Brain microvascular endothelial cell (primary cell): ENCODE results near the gene ST3GAL3.

Experiments used
- DNase-seq: peaks from one replicate; pipeline ENCODE4 v3.0.0-alpha.2; 2020
- H3K27ac ChIP-seq: fragments of 250-450 bp; sonication (Bioruptor Pico); 2 replicates; pipeline ENCODE4 v1.5.1; 2020; ENCODE audit warnings: mild to moderate bottlenecking, moderate library complexity
- H3K27me3 ChIP-seq: fragments of 250-450 bp; sonication (Bioruptor Pico); replicated peaks from 2 replicates; pipeline ENCODE4 v1.5.1; 2020; ENCODE audit warnings: mild to moderate bottlenecking
- H3K36me3 ChIP-seq: fragments of 250-450 bp; sonication (Bioruptor Pico); replicated peaks from 2 replicates; pipeline ENCODE4 v1.5.1; 2020; ENCODE audit warnings: mild to moderate bottlenecking
- H3K4me3 ChIP-seq: 2 replicates; pipeline ENCODE4 v1.5.1; 2011; ENCODE audit warnings: low read depth, mild to moderate bottlenecking, control low read depth, low read length, moderate library complexity
- in situ Hi-C: cut with HindIII; loops from 2 replicates; pipeline ENCODE4 v1.10.0; 2017; ENCODE audit warnings: low sequenced_read_pairs, low pct_ligation_motif_present
- TF ChIP-seq, protein P1 (sequence below): IDR thresholded peaks from 2 replicates; pipeline ENCODE4 v1.5.1; 2011; ENCODE audit warnings: low read depth, mild to moderate bottlenecking, moderate library complexity, low read length, control low read depth, inconsistent platforms; ENCODE audit errors: missing control alignments

Gene ST3GAL3

DNA sequence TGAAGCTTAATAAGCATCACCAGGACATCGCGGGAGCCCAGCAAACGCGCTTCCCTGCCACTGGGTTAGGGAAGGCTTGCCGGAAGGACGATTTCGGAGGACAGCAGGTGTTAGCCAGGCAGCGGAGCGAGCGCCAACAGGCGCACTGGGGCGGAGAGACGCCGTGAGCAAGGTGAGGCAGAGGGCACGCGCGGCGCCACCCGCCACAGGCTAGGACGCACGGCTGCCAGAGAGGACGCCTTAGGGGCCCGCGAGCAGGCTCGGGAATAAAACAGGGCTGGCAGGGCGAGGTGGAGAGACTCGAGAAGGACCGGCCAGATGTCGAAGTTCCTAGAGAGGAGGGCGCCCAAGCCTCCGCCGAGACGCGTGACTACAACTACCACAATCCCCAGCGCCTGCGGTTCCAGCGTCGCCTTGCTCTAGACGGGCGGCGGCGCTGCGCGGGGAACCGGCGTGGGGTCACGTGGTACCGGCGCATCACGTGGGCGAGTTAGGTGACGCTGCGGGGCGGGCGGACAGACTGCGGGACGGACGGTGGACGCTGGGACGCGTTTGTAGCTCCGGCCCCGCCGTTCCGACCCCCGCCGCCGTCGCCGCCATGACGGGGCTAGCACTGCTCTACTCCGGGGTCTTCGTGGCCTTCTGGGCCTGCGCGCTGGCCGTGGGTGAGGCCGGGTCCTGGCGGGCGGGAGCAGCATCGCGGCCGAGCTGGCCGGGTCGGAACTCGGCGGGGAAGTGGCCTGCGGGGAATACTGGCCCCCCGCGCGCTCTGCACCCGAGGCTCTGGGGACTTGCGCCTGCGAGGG lies 267.3 kb downstream of the ST3GAL3 start, which contains the start of gene ATP6V0B:
Gene ATP6V0B, plus strand, starts transcription at position 518 of the 806 bp plus-strand sequence. Its CDS starts 81 bp downstream, at position 599.
- no peaks in the 10 kb centered on the region for H3K27me3 ChIP-seq
- in situ Hi-C loops: no loop called here
- H3K4me3 ChIP-seq: peak within 1 kb of the TSS; percentile 87
- DNase-seq: peak; percentile 92
- H3K36me3 ChIP-seq: peaks cover 23% of the 10 kb centered on the region
- H3K27ac ChIP-seq: peak within 1 kb of the TSS; percentile 74
- TF ChIP-seq, protein P1, sequence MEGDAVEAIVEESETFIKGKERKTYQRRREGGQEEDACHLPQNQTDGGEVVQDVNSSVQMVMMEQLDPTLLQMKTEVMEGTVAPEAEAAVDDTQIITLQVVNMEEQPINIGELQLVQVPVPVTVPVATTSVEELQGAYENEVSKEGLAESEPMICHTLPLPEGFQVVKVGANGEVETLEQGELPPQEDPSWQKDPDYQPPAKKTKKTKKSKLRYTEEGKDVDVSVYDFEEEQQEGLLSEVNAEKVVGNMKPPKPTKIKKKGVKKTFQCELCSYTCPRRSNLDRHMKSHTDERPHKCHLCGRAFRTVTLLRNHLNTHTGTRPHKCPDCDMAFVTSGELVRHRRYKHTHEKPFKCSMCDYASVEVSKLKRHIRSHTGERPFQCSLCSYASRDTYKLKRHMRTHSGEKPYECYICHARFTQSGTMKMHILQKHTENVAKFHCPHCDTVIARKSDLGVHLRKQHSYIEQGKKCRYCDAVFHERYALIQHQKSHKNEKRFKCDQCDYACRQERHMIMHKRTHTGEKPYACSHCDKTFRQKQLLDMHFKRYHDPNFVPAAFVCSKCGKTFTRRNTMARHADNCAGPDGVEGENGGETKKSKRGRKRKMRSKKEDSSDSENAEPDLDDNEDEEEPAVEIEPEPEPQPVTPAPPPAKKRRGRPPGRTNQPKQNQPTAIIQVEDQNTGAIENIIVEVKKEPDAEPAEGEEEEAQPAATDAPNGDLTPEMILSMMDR: no peak

DNA sequence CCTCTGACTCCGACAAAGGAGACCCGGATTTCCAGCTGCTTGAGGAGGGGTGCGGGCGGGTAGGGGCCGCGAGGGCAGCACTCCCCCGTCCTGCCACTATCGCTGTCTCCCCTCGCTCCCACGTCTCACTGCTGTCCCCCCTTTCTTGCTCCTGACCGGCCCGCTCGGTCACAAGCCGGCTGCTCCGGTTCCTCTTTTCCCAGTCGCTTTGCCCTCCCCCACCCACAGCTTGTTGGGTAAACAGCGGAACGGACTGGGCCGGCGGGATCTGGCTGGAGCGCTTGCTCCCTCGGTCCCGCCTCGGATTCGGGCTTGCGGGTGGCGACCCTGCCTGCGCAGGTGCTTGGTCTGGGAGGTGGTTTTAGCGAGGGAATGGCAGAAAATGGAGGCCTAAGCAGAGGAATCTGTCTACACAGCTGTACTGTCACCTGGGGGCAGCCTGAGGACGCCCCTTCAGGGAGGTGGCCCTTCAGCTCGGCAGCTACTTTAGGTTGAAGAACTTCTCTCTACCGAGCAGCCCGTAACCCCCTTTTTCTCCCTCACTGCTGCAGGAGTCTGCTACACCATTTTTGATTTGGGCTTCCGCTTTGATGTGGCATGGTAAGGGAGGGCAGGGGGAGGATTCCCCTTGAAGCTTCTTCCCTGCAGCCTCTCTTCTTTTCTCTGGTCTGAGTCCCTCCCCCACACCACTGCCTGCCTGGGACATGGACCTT lies 268.1 kb downstream of the ST3GAL3 start:
- peaks cover 23% of the 10 kb centered on the region for H3K36me3 ChIP-seq
- H3K27me3 ChIP-seq: no peaks in the 10 kb centered on the region
- TF ChIP-seq, protein P1: no peak
- H3K4me3 ChIP-seq: peak overlapping the region; percentile 87
- peak overlapping the region; percentile 74 for H3K27ac ChIP-seq
- in situ Hi-C loops: no loop called here
- no peak for DNase-seq

DNA sequence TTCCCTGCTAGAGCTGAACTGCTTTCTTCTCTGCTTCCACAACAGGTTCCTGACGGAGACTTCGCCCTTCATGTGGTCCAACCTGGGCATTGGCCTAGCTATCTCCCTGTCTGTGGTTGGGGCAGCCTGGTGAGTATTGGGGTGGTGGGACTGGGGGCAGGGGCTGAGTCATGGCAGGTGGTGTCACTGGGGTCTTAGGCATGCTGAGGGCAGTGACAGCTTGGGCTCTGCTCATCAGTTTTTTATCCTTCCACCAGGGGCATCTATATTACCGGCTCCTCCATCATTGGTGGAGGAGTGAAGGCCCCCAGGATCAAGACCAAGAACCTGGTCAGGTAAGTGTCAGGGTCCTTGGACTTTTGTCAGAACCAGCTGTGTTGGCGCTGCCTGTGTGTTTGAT lies 268.7 kb downstream of the ST3GAL3 start:
- in situ Hi-C loops: no loop called here
- no peak overlapping the region for H3K27ac ChIP-seq

DNA sequence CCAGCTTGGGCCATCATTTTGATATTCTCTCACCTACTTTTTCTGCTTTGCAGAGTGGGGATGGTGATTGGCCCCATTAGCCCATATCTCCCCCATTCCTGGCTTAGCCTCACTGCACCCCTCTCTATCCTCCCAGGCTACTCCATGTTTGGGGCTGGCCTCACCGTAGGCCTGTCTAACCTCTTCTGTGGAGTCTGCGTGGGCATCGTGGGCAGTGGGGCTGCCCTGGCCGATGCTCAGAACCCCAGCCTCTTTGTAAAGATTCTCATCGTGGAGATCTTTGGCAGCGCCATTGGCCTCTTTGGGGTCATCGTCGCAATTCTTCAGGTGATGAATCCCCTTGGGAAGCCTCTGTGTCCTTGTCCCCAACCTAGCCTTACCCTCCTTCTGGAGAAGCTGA lies 269.6 kb downstream of the ST3GAL3 start:
- TF ChIP-seq, protein P1: no peak
- DNase-seq: no peak
- H3K36me3 ChIP-seq: peaks cover 23% of the 10 kb centered on the region
- H3K27me3 ChIP-seq: no peaks in the 10 kb centered on the region
- in situ Hi-C loops: no loop called here
- no peak overlapping the region for H3K4me3 ChIP-seq
- H3K27ac ChIP-seq: no peak overlapping the region

More for the DNA sequence above, 268.7 kb downstream of the ST3GAL3 start:
- no peak for DNase-seq
- Histone ChIP-seq H3K4me3 (peak overlapping the region; percentile 87), H3K36me3 (peaks cover 23% of the 10 kb centered on the region), H3K27me3 (no peaks in the 10 kb centered on the region)
- TF ChIP-seq, protein P1: peak; percentile 32

DNA sequence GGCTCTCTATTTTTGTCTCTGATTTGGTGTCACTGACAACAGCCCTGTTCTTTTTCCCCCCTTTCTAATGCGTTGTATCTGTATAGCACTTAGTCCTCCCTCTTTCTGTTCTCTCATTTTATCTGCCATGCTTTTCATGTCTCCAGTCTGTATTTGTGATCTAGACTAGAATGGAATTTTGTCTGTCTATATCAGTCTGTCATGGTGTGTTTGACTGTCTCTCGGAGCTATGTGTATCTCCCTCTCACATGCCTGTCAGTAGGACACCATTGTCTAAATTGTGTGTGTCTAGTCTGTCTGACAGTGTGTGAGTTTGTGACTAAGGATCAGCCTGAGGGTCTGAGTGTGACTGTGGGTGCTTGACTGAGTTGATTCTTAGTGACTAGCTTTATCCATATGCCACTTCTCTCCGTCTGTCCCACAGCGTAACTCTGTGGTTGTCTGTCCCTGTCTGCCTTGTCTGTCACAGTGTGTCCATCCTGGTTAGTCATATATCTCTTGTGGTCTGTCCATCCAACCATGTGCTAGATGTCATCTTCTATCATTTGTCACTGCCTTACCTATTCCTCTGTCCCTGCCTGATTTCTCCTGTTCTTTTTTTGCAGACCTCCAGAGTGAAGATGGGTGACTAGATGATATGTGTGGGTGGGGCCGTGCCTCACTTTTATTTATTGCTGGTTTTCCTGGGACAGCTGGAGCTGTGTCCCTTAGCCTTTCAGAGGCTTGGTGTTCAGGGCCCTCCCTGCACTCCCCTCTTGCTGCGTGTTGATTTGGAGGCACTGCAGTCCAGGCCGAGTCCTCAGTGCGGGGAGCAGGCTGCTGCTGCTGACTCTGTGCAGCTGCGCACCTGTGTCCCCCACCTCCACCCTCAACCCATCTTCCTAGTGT lies 270.3 kb downstream of the ST3GAL3 start:
- Histone ChIP-seq H3K27me3 (no peaks in the 10 kb centered on the region), H3K27ac (no peak overlapping the region), H3K4me3 (no peak overlapping the region), H3K36me3 (peaks cover 21% of the 10 kb centered on the region)
- in situ Hi-C loops: no loop called here
- no peak for DNase-seq
- TF ChIP-seq, protein P1: no peak
